Endothelial cell of umbilical vein (primary cell): ENCODE data around the gene SV2C. TPM values are rescaled to one million over a fixed set of nuclear protein-coding genes. Genes with fewer than 3 reads are reported as not detected.

Source experiments
- BruUV-seq: library from RNA; stranded (reverse); fragments of 400-500 nt; replicated peaks from 2 replicates; lab custom pipeline; 2021; lab: Mats Ljungman, UMichigan
- CTCF ChIA-PET: fragments of 300-600, 350-600 bp; sonication (Branson Sonifier 250); formaldehyde crosslinking; loops from one replicate; lab custom pipeline; 2021; ENCODE audit warnings: antibody characterized with exemption, inconsistent platforms; lab: Charles Lee
- POLR2A ChIA-PET: fragments of 300-600, 350-600 bp; sonication (Branson Sonifier 250); formaldehyde crosslinking; loops from one replicate; lab custom pipeline; 2021; ENCODE audit warnings: antibody characterized with exemption, inconsistent platforms; lab: Charles Lee
- DNase-seq: peaks from one replicate; pipeline ENCODE4 v3.0.0-alpha.2; 2011; ENCODE audit warnings: low read depth, low spot score
- FAIRE-seq: peaks from 2 replicates; lab custom pipeline; 2011; peaks lifted over from hg19 to GRCh38; lab: Jason Lieb, UNC
- H2AFZ ChIP-seq: 2 replicates; pipeline ENCODE4 v1.6.0; 2012; ENCODE audit warnings: low read depth, low read length, control low read depth, inconsistent platforms
- H3K27ac ChIP-seq: 2 replicates; pipeline ENCODE4 v1.5.1; 2011; ENCODE audit warnings: low read depth, mild to moderate bottlenecking, control low read depth, low read length, moderate library complexity; ENCODE audit not compliant: insufficient read depth
- H3K27me3 ChIP-seq, 2 experiments: 2 replicates each; pipeline versions ENCODE4 v1.6.0 to v1.6.1; 2011; ENCODE audit warnings: low read length in 2 of 2, mixed read lengths in 1 of 2; ENCODE audit not compliant: control insufficient read depth in 2 of 2, insufficient read depth in 2 of 2
- H3K36me3 ChIP-seq, 2 experiments: 2 replicates in 1 of 2; 3 replicates in 1 of 2; pipeline ENCODE4 v1.5.1; 2011; ENCODE audit warnings: low read length in 2 of 2, mild to moderate bottlenecking in 1 of 2, moderate library complexity in 1 of 2; ENCODE audit not compliant: control insufficient read depth in 2 of 2, insufficient read depth in 2 of 2; ENCODE audit errors: extremely low read depth in 1 of 2
- H3K4me1 ChIP-seq: 3 replicates; pipeline ENCODE4 v1.5.1; 2011; ENCODE audit warnings: mild to moderate bottlenecking, low read length; ENCODE audit not compliant: control insufficient read depth, insufficient read depth; ENCODE audit errors: extremely low read depth
- H3K4me2 ChIP-seq: 2 replicates; pipeline ENCODE4 v1.6.1; 2011; ENCODE audit warnings: low read length, control low read depth, mixed read lengths; ENCODE audit not compliant: insufficient read depth
- H3K4me3 ChIP-seq, 3 experiments: fragments of 200-600 bp in 1 of 3; sonication (generic), shearing (Covaris generic) in 1 of 3; replicated peaks in 1 of 3; 2 replicates each; pipeline ENCODE4 v1.5.1; 2011 to 2016; ENCODE audit warnings: control low read depth in 3 of 3, low read length in 3 of 3, mild to moderate bottlenecking in 2 of 3, inconsistent platforms in 1 of 3, low read depth in 1 of 3, moderate library complexity in 1 of 3; ENCODE audit not compliant: insufficient read depth in 1 of 3
- H3K79me2 ChIP-seq: 2 replicates; pipeline ENCODE4 v1.6.0; 2012; ENCODE audit warnings: low read length, inconsistent platforms; ENCODE audit not compliant: control insufficient read depth, insufficient read depth
- H3K9ac ChIP-seq: replicated peaks from 2 replicates; pipeline ENCODE3; 2011; ENCODE audit warnings: low read length, control low read depth; ENCODE audit not compliant: insufficient read depth; ENCODE audit errors: extremely low read depth
- H3K9me1 ChIP-seq: replicated peaks from 3 replicates; pipeline ENCODE4 v1.6.0; 2011; ENCODE audit warnings: mild to moderate bottlenecking, low read length; ENCODE audit not compliant: control insufficient read depth, insufficient read depth; ENCODE audit errors: extremely low read depth
- H3K9me3 ChIP-seq: replicated peaks from 2 replicates; pipeline ENCODE4 v1.5.1; 2012; ENCODE audit warnings: low read length, inconsistent platforms; ENCODE audit not compliant: control insufficient read depth, insufficient read depth
- H4K20me1 ChIP-seq: replicated peaks from 2 replicates; pipeline ENCODE3; 2011; ENCODE audit warnings: mild to moderate bottlenecking, low read length; ENCODE audit not compliant: control insufficient read depth, insufficient read depth; ENCODE audit errors: extremely low read depth
- EZH2 ChIP-seq: IDR thresholded peaks from 2 replicates; pipeline ENCODE4 v1.6.1; 2012; ENCODE audit warnings: borderline replicate concordance, low read depth, mild to moderate bottlenecking, moderate library complexity, low read length, inconsistent platforms; ENCODE audit not compliant: severe bottlenecking
- FOS ChIP-seq: IDR thresholded peaks from 2 replicates; pipeline ENCODE4 v1.6.1; 2011; ENCODE audit warnings: mild to moderate bottlenecking, low read length, moderate library complexity, borderline replicate concordance; ENCODE audit not compliant: insufficient read depth
- GATA2 ChIP-seq: IDR thresholded peaks from 2 replicates; pipeline ENCODE4 v1.7.0; 2011; ENCODE audit warnings: low read depth, mild to moderate bottlenecking, moderate library complexity, mixed read lengths, low read length; ENCODE audit not compliant: insufficient read length, insufficient read depth
- JUN ChIP-seq: IDR thresholded peaks from 2 replicates; pipeline ENCODE4 v1.6.1; 2011; ENCODE audit warnings: borderline replicate concordance, low read depth; ENCODE audit not compliant: insufficient read length, insufficient read depth
- MYC ChIP-seq: IDR thresholded peaks from one replicate; pipeline ENCODE4 v1.6.1; 2011; ENCODE audit warnings: mild to moderate bottlenecking, low read depth, low read length
- POLR2A ChIP-seq: IDR thresholded peaks from 2 replicates; pipeline ENCODE4 v1.6.1; 2012; ENCODE audit warnings: low read depth, mild to moderate bottlenecking, control low read depth, low read length
- POLR2AphosphoS5 ChIP-seq: IDR thresholded peaks from 2 replicates; pipeline ENCODE4 v1.6.1; 2012; ENCODE audit warnings: low read depth, mild to moderate bottlenecking, control low read depth, low read length, moderate library complexity; ENCODE audit not compliant: insufficient read depth
- dilution Hi-C: fragments of 300-500 bp; cut with MboI; formaldehyde crosslinking; loops from one replicate; pipeline ENCODE4 v1.15.0; 2019; ENCODE audit warnings: low sequenced_read_pairs; ENCODE audit not compliant: extremely low pct_ligation_motif_present
- intact Hi-C: fragments of 100-400 bp; cut with micrococcal nuclease; formaldehyde crosslinking; loops from one replicate; pipeline ENCODE4 v1.10.0; 2022
- polyA plus RNA-seq, 4 experiments: library from polyadenylated mRNA; depleted of rRNA in 3 of 4; stranded (reverse) in 3 of 4; unstranded in 1 of 4; fragments of >200 nt; gene quantifications; 2 replicates each; pipeline versions ENCODE4 v1.2.1 to v1.2.3, GENCODE V29; 2011 to 2012; ENCODE audit warnings: missing spikeins in 1 of 4
- total RNA-seq: library from RNA; stranded (reverse); gene quantifications from 2 replicates; pipeline ENCODE4 v1.2.3, GENCODE V29; 2021
- TF ChIP-seq, protein P1 (sequence below), 2 donors: IDR thresholded peaks; 1 replicate in 1 of 2; 2 replicates in 1 of 2; pipeline ENCODE4 v1.5.1; 2011; ENCODE audit warnings: low read length in 2 of 2, mild to moderate bottlenecking in 2 of 2, moderate library complexity in 2 of 2, control low read depth in 1 of 2, inconsistent platforms in 1 of 2, low read depth in 1 of 2; ENCODE audit not compliant: insufficient read depth in 1 of 2; ENCODE audit errors: extremely low read depth in 1 of 2
- TF ChIP-seq, protein P2 (sequence below): IDR thresholded peaks from 2 replicates; pipeline ENCODE4 v1.6.1; 2011; ENCODE audit not compliant: insufficient read depth, insufficient read length

Gene SV2C
- total and polyA plus RNA-seq, 2 donors (not counting 3 experiments of a cell fraction or from before 2014, with no cell fraction given) = not detected

DNA sequence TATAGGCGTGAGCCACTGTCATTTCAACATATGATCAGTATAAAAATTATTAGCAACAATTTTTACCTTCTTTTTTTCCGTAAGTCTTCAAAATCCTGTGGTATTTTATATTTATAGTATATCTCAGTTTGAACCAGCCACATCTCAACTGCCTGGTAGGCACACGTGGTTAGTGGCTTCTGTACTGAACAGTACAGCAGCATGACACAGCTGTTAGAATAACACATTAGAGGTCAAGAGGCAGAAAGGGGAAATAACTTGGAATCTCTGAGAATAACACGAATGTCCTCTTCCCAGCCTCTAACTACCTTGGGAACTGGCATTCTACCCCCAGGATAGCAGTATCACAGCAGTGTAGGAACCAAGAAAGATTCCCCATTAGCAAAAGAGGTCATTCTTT lies 211.4 kb downstream of the SV2C start:
- no peaks in the 10 kb centered on the region for H3K9me3 ChIP-seq
- dilution Hi-C loops (no loop called here), intact Hi-C loops (no loop called here)
- H3K9ac ChIP-seq = no peak overlapping the region
- ChIA-PET POLR2A (no interaction called here), CTCF (no interaction called here)
- no peaks in the 10 kb centered on the region for H3K79me2 ChIP-seq
- H3K4me2 ChIP-seq = no peak overlapping the region
- no peak overlapping the region for H2AFZ ChIP-seq
- peaks cover 0 to 2% of the 10 kb centered on the region in 2 experiments for H3K27me3 ChIP-seq
- H3K4me1 ChIP-seq = no peaks in the 10 kb centered on the region
- H4K20me1 ChIP-seq = no peaks in the 10 kb centered on the region
- no peak overlapping the region for H3K4me3 ChIP-seq
- no peaks in the 10 kb centered on the region for H3K36me3 ChIP-seq
- H3K9me1 ChIP-seq = no peaks in the 10 kb centered on the region
- TF ChIP-seq JUN (no peak), POLR2A (no peak), GATA2 (no peak), POLR2AphosphoS5 (no peak), EZH2 (no peak), FOS (no peak), MYC (no peak)
- TF ChIP-seq, protein P1, sequence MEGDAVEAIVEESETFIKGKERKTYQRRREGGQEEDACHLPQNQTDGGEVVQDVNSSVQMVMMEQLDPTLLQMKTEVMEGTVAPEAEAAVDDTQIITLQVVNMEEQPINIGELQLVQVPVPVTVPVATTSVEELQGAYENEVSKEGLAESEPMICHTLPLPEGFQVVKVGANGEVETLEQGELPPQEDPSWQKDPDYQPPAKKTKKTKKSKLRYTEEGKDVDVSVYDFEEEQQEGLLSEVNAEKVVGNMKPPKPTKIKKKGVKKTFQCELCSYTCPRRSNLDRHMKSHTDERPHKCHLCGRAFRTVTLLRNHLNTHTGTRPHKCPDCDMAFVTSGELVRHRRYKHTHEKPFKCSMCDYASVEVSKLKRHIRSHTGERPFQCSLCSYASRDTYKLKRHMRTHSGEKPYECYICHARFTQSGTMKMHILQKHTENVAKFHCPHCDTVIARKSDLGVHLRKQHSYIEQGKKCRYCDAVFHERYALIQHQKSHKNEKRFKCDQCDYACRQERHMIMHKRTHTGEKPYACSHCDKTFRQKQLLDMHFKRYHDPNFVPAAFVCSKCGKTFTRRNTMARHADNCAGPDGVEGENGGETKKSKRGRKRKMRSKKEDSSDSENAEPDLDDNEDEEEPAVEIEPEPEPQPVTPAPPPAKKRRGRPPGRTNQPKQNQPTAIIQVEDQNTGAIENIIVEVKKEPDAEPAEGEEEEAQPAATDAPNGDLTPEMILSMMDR (IDR thresholded peaks at IDR 0.05; ENCODE audit: extremely low read depth in 1 of 2, insufficient read depth in 1 of 2, low read depth in 1 of 2, low read length in 2 of 2) = no peak
- TF ChIP-seq, protein P2, sequence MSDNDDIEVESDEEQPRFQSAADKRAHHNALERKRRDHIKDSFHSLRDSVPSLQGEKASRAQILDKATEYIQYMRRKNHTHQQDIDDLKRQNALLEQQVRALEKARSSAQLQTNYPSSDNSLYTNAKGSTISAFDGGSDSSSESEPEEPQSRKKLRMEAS = no peak
- no TSS peak for BruUV-seq
- DNase-seq (no peak), FAIRE-seq (no peak)
- no peak overlapping the region for H3K27ac ChIP-seq
